ENCODE results near the gene HHEX. TPM values are rescaled to one million over a fixed set of nuclear protein-coding genes. Genes with fewer than 3 reads are reported as not detected.
A peak's percentile ranks its signal among the peaks of the same experiment; 100 is the strongest.
"Not testable (repeated sequence)": the region's sequence is repeated elsewhere in the genome, so short reads cannot be mapped to it uniquely, and the experiment has no call there.

Gene HHEX
- total RNA-seq (10 to 100 TPM; 45.9 to 74.3 (median 51.9) TPM), polyA plus RNA-seq (10 to 100 TPM; 57.5 to 81.1 (median 79.8) TPM)
- long read RNA-seq, donor 1, transcript HHEX-203 (3 exons, 808 nt): minor isoform, 6 of 33 reads
- long read RNA-seq, donor 1, transcript HHEX-201 (4 exons, 1,727 nt): major isoform, 25 of 33 reads
- long read RNA-seq, donor 1, partial matches to known transcripts: 0 of 33 reads
- long read RNA-seq, donor 1, other reads (novel, unspliced or antisense): 0 of 33 reads
- long read RNA-seq, donor 2, transcript HHEX-201 (4 exons, 1,727 nt): major isoform, 22 of 22 reads
- long read RNA-seq, donor 2, partial matches to known transcripts: 0 of 22 reads
- long read RNA-seq, donor 2, other reads (novel, unspliced or antisense): 0 of 22 reads

- peak in 2 of 3 donors; percentile 61 to 93 for TF ChIP-seq POLR2A (IDR thresholded peaks at IDR 0.05)
- TF ChIP-seq, protein P1, sequence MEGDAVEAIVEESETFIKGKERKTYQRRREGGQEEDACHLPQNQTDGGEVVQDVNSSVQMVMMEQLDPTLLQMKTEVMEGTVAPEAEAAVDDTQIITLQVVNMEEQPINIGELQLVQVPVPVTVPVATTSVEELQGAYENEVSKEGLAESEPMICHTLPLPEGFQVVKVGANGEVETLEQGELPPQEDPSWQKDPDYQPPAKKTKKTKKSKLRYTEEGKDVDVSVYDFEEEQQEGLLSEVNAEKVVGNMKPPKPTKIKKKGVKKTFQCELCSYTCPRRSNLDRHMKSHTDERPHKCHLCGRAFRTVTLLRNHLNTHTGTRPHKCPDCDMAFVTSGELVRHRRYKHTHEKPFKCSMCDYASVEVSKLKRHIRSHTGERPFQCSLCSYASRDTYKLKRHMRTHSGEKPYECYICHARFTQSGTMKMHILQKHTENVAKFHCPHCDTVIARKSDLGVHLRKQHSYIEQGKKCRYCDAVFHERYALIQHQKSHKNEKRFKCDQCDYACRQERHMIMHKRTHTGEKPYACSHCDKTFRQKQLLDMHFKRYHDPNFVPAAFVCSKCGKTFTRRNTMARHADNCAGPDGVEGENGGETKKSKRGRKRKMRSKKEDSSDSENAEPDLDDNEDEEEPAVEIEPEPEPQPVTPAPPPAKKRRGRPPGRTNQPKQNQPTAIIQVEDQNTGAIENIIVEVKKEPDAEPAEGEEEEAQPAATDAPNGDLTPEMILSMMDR (IDR thresholded peaks at IDR 0.05 in 8 of 11, conservative IDR thresholded peaks at IDR 0.05 in 3 of 11): peak in 2 of 11 experiments; percentile 10 to 12
- TF ChIP-seq POLR2AphosphoS5 (IDR thresholded peaks at IDR 0.05): peak; percentile 82 to 88 (median 85)
- Histone ChIP-seq H3K4me3 (peak within 1 kb of the TSS; percentile 57 to 83 (median 71)), H3K36me3 (peaks cover 0 to 26% (median 0%) of the 10 kb centered on the region in 6 donors), H3K4me1 (peaks cover 4 to 76% (median 55%) of the 10 kb centered on the region in 6 donors), H3K27me3 (replicated peaks in 1 of 7) (peaks cover 0 to 51% (median 0%) of the 10 kb centered on the region in 7 donors), H3K27ac (peak within 1 kb of the TSS; percentile 82 to 99 (median 98)), H3K9me3 (peaks cover 0 to 17% (median 11%) of the 10 kb centered on the region in 8 donors)
- peak; percentile 98 for DNase-seq
- WGBS, 5 donors: 0 to 1% (median 0%) methylated on average over 5 to 79 of the region's 79 CpGs; no CpG with 5 or more reads in 1 of the 5 donors
- intact Hi-C loops (cut with DNase I; ENCODE audit: low total_unique reads): loop anchor here (10.0 kb wide), 2 partner anchors 95 to 185 kb away; partner anchors contain the start of gene KIF11
Measured at GRCh38 chr10:92689663-92690210, at the start of gene HHEX. TSS of gene HHEX (plus strand) at chr10:92689955. CDS start at chr10:92689987, 32 bp downstream.

- TF ChIP-seq POLR2A (IDR thresholded peaks at IDR 0.05): no peak
- no peak for DNase-seq
- Histone ChIP-seq H3K27me3 (replicated peaks in 1 of 7) (no peaks in the 10 kb centered on the region), H3K4me1 (peaks cover 0 to 8% (median 0%) of the 10 kb centered on the region in 6 donors), H3K27ac (no peak overlapping the region), H3K9me3 (no peaks in the 10 kb centered on the region), H3K36me3 (peaks cover 0 to 39% (median 0%) of the 10 kb centered on the region in 6 donors), H3K4me3 (no peak overlapping the region)
- intact Hi-C loops (cut with DNase I; ENCODE audit: low total_unique reads): no loop called here
- 91 to 99% (median 97%) methylated on average over 3 of the region's 3 CpGs for WGBS, 5 donors
Measured at GRCh38 chr10:92640107-92640506, 49.6 kb upstream of the HHEX start.

GRCh38 chr10:92641492-92641891, 48.3 kb upstream of the HHEX start:
- Histone ChIP-seq H3K9me3 (no peaks in the 10 kb centered on the region), H3K4me3 (no peak overlapping the region), H3K27ac (no peak overlapping the region), H3K4me1 (peaks cover 0 to 9% (median 0%) of the 10 kb centered on the region in 6 donors), H3K36me3 (peaks cover 0 to 35% (median 0%) of the 10 kb centered on the region in 6 donors), H3K27me3 (replicated peaks in 1 of 7) (no peaks in the 10 kb centered on the region)
- intact Hi-C loops (cut with DNase I; ENCODE audit: low total_unique reads): no loop called here
- WGBS, 5 donors: 69 to 96% (median 80%) methylated on average over 1 of the region's 1 CpG
- no peak for DNase-seq
- TF ChIP-seq POLR2AphosphoS5 (IDR thresholded peaks at IDR 0.05) (no peak), POLR2A (IDR thresholded peaks at IDR 0.05) (no peak)
- TF ChIP-seq, protein P1 (IDR thresholded peaks at IDR 0.05 in 8 of 11, conservative IDR thresholded peaks at IDR 0.05 in 3 of 11): no peak

- WGBS, 5 donors: 91 to 96% (median 94%) methylated on average over 2 of the region's 2 CpGs
- no peaks in the 10 kb centered on the region for H3K27me3 ChIP-seq (replicated peaks in 1 of 7)
Measured at GRCh38 chr10:92644921-92645320, 44.8 kb upstream of the HHEX start.

GRCh38 chr10:92650864-92651263, 38.9 kb upstream of the HHEX start:
- peaks cover 0 to 81% (median 0%) of the 10 kb centered on the region in 6 donors for H3K36me3 ChIP-seq
- H3K27ac ChIP-seq; H3K4me3 ChIP-seq; H3K27me3 ChIP-seq (replicated peaks in 1 of 7); intact Hi-C loops (cut with DNase I; ENCODE audit: low total_unique reads); DNase-seq; H3K9me3 ChIP-seq; H3K4me1 ChIP-seq: not testable (repeated sequence)
- 87 to 98% (median 89%) methylated on average over 3 of the region's 3 CpGs for WGBS, 5 donors

More at GRCh38 chr10:92644921-92645320, 44.8 kb upstream of the HHEX start:
- no peak for TF ChIP-seq POLR2AphosphoS5 (IDR thresholded peaks at IDR 0.05)
- TF ChIP-seq, protein P1 (IDR thresholded peaks at IDR 0.05 in 8 of 11, conservative IDR thresholded peaks at IDR 0.05 in 3 of 11): no peak
- TF ChIP-seq POLR2A (IDR thresholded peaks at IDR 0.05): no peak
- no peak for DNase-seq
- no peaks in the 10 kb centered on the region for H3K9me3 ChIP-seq
- H3K36me3 ChIP-seq: peaks cover 0 to 48% (median 0%) of the 10 kb centered on the region in 6 donors
- H3K27ac ChIP-seq: no peak overlapping the region
- H3K4me1 ChIP-seq: peaks cover 0 to 9% (median 0%) of the 10 kb centered on the region in 6 donors
- intact Hi-C loops (cut with DNase I; ENCODE audit: low total_unique reads): no loop called here
- no peak overlapping the region for H3K4me3 ChIP-seq

All from spleen (tissue), 13 donors.